ENCODE measurements around the gene BAHCC1. TPM values are rescaled to one million over a fixed set of nuclear protein-coding genes. Genes with fewer than 3 reads are reported as not detected.

BAHCC1 gene
- total and polyA plus RNA-seq, 2 of the 8 experiments (the other 6 are each of a cell fraction or from before 2014, with no cell fraction given) = 0.26 to 0.58 TPM

GRCh38 chr17:81452551-81452950, 57.3 kb downstream of the BAHCC1 start (continued):
- no peak for TF ChIP-seq SAP30 (IDR thresholded peaks at IDR 0.05; ENCODE audit: insufficient read depth, insufficient replicate concordance, low read length)
- TF ChIP-seq SIRT6 (IDR thresholded peaks at IDR 0.05; ENCODE audit: low read length) = no peak
- no peak for TF ChIP-seq TCF12 (IDR thresholded peaks at IDR 0.05; ENCODE audit: low read depth, low read length)
- TF ChIP-seq HDAC2 (IDR thresholded peaks at IDR 0.05; ENCODE audit: borderline replicate concordance in 1 of 2, low read depth in 2 of 2, low read length in 2 of 2) = no peak
- no peak for TF ChIP-seq JUND (IDR thresholded peaks at IDR 0.05; ENCODE audit: low read length)
- no peak for TF ChIP-seq NANOG (IDR thresholded peaks at IDR 0.05; ENCODE audit: insufficient read depth, low read depth, low read length, poor library complexity, severe bottlenecking)
- no peak for TF ChIP-seq CTBP2 (IDR thresholded peaks at IDR 0.05; ENCODE audit: borderline replicate concordance, insufficient read depth, insufficient read length, low read length)

All from H1 (cell line).